Midbrain (tissue), 1 donor: ENCODE results near the gene UGT1A1.

ENCODE experiments used
- DNase-seq: peaks from one replicate; lab custom pipeline; 2025; lab: John Stamatoyannopoulos, UW

UGT1A1 gene

DNA sequence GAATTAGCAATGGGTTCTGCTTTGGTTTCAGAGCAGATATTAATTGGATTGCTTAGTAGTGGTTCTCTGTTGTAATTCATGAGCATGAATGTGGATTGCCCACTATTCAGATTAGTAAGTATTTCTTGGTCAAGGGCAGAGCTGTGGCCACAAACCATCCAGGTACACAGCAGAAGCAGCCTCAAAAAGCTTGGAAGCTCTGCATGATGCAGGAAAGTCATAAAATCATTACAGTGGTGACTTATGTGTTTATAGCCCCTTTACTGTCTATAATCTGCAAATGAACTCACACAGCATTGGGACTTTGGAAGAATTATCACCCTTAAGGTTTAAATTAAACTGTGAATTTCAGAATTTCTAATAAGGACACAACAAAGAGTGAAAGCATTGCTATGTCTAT lies 1.9 kb upstream of the UGT1A1 start:
- no peak for DNase-seq

DNA sequence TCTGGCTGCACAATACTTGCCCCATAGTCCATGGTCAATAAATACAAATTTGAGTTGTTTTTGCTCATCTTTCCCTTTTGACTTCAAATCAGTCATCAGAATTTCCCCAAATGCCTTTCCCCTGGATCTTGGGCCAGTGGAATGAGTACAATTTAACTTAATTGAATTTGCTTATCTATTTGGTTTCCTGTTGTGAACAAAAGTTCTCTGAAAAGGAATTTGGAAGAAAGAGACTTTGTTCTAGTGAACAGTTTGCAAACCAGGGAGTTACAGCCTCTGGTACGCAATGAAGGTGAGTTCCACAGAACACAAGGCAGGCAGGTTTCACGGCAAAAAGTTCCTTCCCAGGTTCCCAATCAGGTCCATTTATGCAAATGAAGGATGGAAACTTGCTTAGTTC lies 1.2 kb upstream of the UGT1A1 start:
- no peak for DNase-seq

- no peak for DNase-seq
These were observed 1.1 kb downstream of the UGT1A1 start for GRCh38 chr2:233761040-233761769.

DNA sequence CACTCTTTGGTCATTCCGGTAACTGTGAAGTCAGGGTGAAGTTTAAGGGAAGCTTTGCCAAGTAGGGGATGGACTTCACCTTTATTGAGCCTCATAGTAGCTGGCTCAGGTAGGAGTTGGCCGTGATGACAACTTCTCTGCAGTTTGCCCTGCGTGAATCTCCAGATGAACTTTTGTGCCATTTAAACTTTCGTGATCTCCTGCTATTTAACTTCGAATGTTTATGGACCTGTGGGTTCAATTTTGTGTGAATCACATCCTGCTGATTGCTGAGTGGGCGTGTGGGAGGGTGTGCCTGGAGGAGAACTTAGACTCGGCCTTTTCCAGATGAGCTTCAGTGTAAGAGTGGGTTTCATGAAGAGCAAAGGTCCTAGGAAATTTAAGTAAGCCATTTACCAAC lies 4.2 kb downstream of the UGT1A1 start:
- no peak for DNase-seq

DNA sequence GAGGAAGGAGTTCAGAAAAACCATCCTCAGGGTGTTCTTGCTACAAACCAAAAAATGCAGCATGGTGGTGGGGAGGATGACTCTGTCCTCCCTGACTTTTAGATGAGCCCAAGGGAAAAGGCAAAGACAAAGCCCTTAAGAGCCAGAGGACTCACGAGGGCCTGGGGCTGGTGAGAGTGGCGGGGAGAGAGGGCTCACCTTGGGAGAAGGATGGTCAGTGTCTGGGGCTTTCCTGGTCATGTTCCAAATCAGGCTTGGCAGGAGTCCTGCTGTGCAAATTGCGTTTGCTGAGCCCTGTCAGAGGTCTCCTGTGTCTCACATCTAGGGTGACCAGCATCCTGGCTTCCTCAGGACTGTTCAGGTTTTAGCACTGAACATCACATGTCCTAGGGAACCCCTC lies 4.7 kb downstream of the UGT1A1 start:
- DNase-seq, result no peak

- no peak for DNase-seq
These were observed 6.3 kb downstream of the UGT1A1 start for GRCh38 chr2:233766416-233766815.

DNA sequence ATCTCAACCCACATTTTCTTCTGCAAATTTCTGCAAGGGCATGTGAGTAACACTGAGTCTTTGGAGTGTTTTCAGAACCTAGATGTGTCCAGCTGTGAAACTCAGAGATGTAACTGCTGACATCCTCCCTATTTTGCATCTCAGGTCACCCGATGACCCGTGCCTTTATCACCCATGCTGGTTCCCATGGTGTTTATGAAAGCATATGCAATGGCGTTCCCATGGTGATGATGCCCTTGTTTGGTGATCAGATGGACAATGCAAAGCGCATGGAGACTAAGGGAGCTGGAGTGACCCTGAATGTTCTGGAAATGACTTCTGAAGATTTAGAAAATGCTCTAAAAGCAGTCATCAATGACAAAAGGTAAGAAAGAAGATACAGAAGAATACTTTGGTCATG lies 8.0 kb downstream of the UGT1A1 start:
- no peak for DNase-seq

DNA sequence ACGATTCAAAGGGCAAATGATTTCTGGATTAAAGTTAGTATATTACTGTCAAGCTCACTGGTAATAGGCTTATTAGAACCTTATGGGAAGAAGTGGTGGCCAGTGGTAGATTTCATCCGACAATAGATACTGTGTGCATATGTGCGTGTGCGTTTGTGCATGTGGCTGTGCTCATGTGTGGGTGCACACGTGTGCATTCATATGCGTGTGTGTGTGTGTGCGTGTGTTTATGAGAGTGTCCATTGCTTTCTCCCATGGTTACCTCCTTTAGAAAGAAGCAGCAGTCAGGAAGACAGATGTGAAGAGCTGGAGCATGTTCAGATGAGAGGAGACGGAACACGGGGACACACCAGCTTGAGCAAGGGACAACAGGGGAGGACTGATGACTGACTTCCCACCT lies 9.2 kb downstream of the UGT1A1 start:
- no peak for DNase-seq

- DNase-seq, result no peak
These were observed 12.1 kb downstream of the UGT1A1 start for GRCh38 chr2:233772153-233772552.

GRCh38 chr2:233772583-233772982 lies 12.5 kb downstream of the UGT1A1 start:
- no peak for DNase-seq

GRCh38 chr2:233773854-233774253 lies 13.8 kb downstream of the UGT1A1 start:
- no peak for DNase-seq

- no peak for DNase-seq
These were observed 15.3 kb downstream of the UGT1A1 start for GRCh38 chr2:233775414-233775813.

DNA sequence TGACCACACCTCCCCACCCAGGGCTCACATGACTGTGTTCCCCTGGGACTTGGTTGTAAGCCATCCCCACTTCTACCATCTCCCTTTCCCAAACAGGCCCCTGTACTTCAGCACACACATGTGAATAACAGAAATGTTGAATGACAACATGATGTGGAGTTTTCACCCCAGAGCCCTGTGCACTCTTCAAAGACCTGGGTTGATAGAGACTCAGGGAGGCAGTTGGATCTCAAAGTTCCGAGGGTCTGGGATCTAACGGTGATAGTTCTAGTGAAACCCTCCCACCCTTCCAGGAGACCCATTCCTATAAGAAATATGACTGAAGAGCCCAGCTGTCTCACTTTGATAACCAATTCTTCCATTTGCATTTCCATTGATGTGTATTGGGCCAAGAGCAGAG lies 18.0 kb downstream of the UGT1A1 start, which contains the start of gene MROH2A:
Gene MROH2A (plus strand): TSS at position 301 of the 400 bp plus-strand sequence. CDS start 1,029 bp downstream, outside the sequence.
- no peak for DNase-seq

DNA sequence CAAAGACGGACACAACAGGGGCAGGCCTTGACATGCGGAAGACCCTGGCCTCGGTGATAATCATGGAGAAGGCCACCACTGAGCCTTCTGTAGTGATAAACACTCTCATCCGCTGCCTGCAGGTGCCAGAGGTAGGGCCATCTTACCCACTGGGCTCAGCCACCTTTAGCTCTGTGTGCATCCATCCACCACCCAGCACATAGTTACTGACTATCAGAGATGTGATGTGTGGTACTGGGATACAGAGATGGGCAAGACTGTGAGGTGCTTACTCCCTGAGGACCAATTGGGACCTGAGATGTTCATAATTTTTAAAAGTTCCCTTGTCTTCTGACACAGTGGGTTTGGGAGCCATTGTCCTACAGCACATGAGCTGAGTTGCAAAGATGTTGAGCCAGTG lies 19.7 kb downstream of the UGT1A1 start:
- no peak for DNase-seq

GRCh38 chr2:233780771-233781170 lies 20.7 kb downstream of the UGT1A1 start:
- DNase-seq, result no peak

DNA sequence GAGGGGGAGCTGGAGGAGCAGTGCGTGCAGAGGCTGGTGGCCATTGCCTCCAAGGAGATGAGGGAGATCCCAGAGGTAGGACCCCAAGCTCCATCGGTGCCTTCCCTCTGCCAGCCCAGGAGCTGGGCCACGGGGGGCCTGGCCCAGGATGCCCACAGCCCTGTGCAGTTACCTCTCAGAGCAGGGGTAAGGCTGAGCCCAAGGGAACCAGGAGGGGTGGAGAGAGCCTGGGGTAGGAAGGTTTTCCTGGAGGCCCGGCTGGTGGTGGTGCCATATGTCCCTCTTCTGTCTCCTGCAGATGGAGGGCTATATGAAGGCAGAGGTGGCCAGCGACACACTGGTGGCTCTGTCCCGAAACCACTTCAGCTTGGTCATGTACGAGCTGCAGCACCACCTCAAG lies 29.5 kb downstream of the UGT1A1 start:
- no peak for DNase-seq

GRCh38 chr2:233791151-233791882 lies 31.2 kb downstream of the UGT1A1 start:
- DNase-seq, result no peak

DNA sequence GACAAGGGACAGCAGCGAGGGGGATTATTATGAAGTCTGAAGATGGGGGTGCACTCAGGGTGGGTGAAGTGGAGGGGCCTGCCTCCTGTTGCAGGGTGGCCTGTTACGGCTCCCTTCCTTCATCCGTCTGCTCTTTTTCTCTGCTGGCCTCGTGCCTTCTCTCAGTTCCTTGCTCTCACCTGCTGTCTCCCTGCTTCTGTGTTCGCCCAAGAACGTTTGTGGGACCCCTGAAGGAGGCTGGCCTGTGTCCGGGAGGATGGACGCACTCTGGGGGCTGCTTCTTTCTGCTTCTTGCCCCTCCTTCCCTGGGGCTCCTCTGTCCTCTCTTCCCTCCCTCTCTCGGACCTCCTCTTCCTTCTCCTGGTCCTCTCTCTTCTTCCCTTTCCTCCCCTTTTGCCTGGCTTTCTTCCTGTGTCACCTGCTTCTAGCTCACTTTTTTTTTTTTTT lies 31.8 kb downstream of the UGT1A1 start:
- DNase-seq, result no peak

DNA sequence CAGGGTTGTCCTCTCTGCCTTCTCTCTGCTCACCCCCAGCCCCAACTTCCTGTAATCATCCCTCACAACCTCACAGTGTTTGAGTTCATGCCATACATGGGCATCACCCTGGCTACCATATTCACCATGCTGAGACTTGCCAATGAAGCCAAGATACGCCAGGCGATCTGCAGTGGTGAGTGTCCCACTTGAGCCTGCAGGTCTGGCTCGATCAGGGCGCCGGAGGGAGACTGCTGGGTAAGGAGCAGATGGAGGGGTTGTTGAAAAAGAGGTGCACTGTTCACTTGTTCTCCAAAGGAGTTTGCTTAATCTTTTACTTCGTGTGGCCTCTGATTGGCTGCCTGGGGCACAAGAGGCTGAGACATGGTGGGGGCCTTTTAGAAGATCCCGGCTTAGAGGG lies 32.6 kb downstream of the UGT1A1 start:
- DNase-seq, result no peak

DNA sequence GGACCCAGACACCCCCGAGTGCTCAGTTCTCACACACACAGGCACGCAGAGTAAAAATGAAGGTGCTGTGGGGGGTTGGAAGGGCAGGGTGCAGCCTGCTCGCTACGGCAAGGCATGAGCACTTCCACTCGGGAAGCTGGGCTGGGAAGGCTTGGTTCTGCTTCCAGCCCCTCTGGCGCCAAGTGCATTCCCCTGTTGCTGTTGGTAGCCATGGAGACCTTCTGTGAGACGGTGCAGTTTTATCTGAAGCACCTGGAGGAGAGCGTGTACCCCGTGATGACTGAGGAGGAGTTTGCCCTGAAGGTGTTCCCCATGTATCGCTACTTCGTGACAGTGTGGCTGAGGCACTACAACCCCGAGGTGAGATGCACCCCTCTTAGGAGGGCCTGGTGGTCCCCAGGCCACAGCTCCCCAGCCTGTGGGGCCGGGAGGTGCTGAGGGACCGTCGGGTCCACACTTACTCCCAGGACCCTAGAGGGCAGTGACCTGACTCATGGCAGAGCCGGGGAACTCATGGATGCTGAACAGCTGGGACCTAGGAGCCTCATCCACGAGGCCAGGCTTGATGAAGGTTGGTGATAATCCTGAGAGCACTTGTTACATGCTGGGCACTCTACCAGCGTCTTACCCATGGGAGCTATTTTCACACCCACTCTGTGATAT lies 33.5 kb downstream of the UGT1A1 start:
- DNase-seq, result no peak

GRCh38 chr2:233794128-233794658 lies 34.1 kb downstream of the UGT1A1 start:
- no peak for DNase-seq

GRCh38 chr2:233795735-233796171 lies 35.7 kb downstream of the UGT1A1 start:
- DNase-seq, result no peak

- DNase-seq, result no peak
These were observed 36.2 kb downstream of the UGT1A1 start for GRCh38 chr2:233796254-233796653.
